ENCODE measurements around the gene CPNE2.

DNA sequence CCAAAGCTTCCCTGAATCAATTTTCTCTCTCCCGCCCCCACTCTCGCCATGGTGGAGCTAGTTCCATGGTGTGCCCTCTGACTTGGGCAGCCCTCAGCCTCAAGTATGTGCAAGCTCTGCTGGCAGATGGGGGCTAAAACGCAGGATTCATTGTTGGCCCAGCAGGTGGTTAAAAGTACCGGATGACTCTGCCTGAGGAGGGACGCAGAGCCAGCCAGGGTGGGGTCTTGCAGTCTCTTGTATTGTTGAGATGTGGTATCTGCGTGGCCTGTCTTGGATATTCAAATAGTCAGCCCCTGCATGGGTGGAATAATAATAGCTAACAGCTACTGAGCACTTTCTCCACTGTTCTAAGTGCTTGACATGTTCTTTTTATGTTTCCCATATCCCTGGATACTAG lies 36.7 kb upstream of the CPNE2 start:
- no peak for TF ChIP-seq BCL11A (IDR thresholded peaks at IDR 0.05; ENCODE audit: low read depth, low read length)
- TF ChIP-seq CTCF (IDR thresholded peaks at IDR 0.05 in 2 of 3, conservative IDR thresholded peaks at IDR 0.05 in 1 of 3; ENCODE audit: control insufficient read depth in 2 of 3, extremely low read depth in 1 of 3, insufficient read depth in 1 of 3, low read depth in 3 of 3, low read length in 3 of 3) = no peak
- no peak for TF ChIP-seq ZNF274 (IDR thresholded peaks at IDR 0.05; ENCODE audit: insufficient read depth, insufficient read length)
- TF ChIP-seq ASH2L (IDR thresholded peaks at IDR 0.05; ENCODE audit: borderline replicate concordance, low read depth) = no peak
- TF ChIP-seq, protein P1, sequence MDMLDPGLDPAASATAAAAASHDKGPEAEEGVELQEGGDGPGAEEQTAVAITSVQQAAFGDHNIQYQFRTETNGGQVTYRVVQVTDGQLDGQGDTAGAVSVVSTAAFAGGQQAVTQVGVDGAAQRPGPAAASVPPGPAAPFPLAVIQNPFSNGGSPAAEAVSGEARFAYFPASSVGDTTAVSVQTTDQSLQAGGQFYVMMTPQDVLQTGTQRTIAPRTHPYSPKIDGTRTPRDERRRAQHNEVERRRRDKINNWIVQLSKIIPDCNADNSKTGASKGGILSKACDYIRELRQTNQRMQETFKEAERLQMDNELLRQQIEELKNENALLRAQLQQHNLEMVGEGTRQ (IDR thresholded peaks at IDR 0.05; ENCODE audit: borderline replicate concordance, low read depth, low read length) = no peak
